Sigmoid colon (tissue), 4 donors: ENCODE data around the gene MEF2D.

Experiments used
- EP300 ChIP-seq, 4 donors: sonication (generic); formaldehyde crosslinking; IDR thresholded peaks; one replicate each; pipeline ENCODE4 v1.6.1; 2017; ENCODE audit warnings: antibody characterized with exemption in 4 of 4
- POLR2A ChIP-seq, 2 donors: fragments of 450-650 bp; IDR thresholded peaks; one replicate each; pipeline ENCODE4 v1.6.1; 2016; ENCODE audit warnings: antibody characterized with exemption in 2 of 2, mild to moderate bottlenecking in 2 of 2, moderate library complexity in 2 of 2
- TF ChIP-seq, protein P1 (sequence below), 4 experiments: fragments of 450-650 bp in 3 of 4; fragments of 200-600 bp in 1 of 4; IDR thresholded peaks; one replicate each; pipeline ENCODE4 v1.5.1; 2016 to 2019; ENCODE audit warnings: antibody characterized with exemption in 4 of 4, mild to moderate bottlenecking in 3 of 4, moderate library complexity in 2 of 4

DNA sequence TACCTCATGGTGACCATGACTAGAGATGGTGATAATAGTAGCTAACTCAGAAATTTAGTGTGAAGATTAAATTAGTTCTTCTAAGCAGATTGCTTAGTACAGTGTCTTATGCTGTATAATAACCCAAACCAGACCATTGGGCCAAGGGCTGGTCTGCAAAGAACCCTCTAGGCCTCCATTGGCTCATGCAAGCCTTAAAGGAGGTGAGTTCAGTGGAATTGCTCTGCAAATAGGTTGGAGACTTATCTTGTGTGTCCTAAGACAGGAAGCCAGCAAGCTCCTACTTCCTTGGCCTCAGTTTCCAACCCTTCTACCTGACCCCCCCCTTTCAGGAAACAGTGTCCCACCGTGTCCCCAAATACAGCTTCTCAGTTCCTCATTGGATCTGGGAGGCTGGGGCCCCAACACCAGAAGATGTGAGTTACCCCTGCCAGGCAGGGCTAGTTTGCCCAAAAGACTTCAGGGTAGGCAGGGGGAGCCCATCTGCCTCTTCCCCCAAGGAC lies 1.9 kb upstream of the MEF2D start:
- no peak for TF ChIP-seq EP300 (IDR thresholded peaks at IDR 0.05)
- TF ChIP-seq, protein P1, sequence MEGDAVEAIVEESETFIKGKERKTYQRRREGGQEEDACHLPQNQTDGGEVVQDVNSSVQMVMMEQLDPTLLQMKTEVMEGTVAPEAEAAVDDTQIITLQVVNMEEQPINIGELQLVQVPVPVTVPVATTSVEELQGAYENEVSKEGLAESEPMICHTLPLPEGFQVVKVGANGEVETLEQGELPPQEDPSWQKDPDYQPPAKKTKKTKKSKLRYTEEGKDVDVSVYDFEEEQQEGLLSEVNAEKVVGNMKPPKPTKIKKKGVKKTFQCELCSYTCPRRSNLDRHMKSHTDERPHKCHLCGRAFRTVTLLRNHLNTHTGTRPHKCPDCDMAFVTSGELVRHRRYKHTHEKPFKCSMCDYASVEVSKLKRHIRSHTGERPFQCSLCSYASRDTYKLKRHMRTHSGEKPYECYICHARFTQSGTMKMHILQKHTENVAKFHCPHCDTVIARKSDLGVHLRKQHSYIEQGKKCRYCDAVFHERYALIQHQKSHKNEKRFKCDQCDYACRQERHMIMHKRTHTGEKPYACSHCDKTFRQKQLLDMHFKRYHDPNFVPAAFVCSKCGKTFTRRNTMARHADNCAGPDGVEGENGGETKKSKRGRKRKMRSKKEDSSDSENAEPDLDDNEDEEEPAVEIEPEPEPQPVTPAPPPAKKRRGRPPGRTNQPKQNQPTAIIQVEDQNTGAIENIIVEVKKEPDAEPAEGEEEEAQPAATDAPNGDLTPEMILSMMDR (IDR thresholded peaks at IDR 0.05) = no peak
- peak in 1 of 2 donors; percentile 63 for TF ChIP-seq POLR2A (IDR thresholded peaks at IDR 0.05)
